Glutamatergic neuron (in vitro differentiated cells): ENCODE data around the gene RHCG. TPM values are rescaled to one million over a fixed set of nuclear protein-coding genes. Genes with fewer than 3 reads are reported as not detected.

ENCODE experiments used
- DNase-seq: peaks from one replicate; pipeline ENCODE4 v3.0.0; 2022
- H3K27ac Mint-ChIP-seq: one replicate; pipeline ENCODE4 v1.8.0; 2020; ENCODE audit warnings: mild to moderate bottlenecking, mixed read lengths, inconsistent platforms; ENCODE audit not compliant: unreplicated experiment
- H3K27me3 Mint-ChIP-seq: one replicate; pipeline ENCODE4 v1.8.0; 2020; ENCODE audit warnings: mild to moderate bottlenecking, moderate library complexity, mixed read lengths, inconsistent platforms; ENCODE audit not compliant: unreplicated experiment
- H3K36me3 Mint-ChIP-seq: one replicate; pipeline ENCODE4 v1.8.0; 2020; ENCODE audit warnings: mild to moderate bottlenecking, mixed read lengths, inconsistent platforms; ENCODE audit not compliant: unreplicated experiment
- H3K4me1 Mint-ChIP-seq: one replicate; pipeline ENCODE4 v1.8.0; 2020; ENCODE audit warnings: mild to moderate bottlenecking, low read depth, mixed read lengths, inconsistent platforms; ENCODE audit not compliant: unreplicated experiment
- H3K4me3 Mint-ChIP-seq: one replicate; pipeline ENCODE4 v1.8.0; 2020; ENCODE audit warnings: mild to moderate bottlenecking, mixed read lengths, inconsistent platforms; ENCODE audit not compliant: unreplicated experiment
- H3K9me3 Mint-ChIP-seq: one replicate; pipeline ENCODE4 v1.8.0; 2020; ENCODE audit warnings: mild to moderate bottlenecking, moderate library complexity, mixed read lengths, inconsistent platforms; ENCODE audit not compliant: unreplicated experiment
- CTCF ChIP-seq: fragments of 200-600 bp; sonication (generic); IDR thresholded peaks from one replicate; pipeline ENCODE4 v1.5.0; 2021; ENCODE audit not compliant: partially characterized antibody, unreplicated experiment
- total RNA-seq: library from RNA; stranded (reverse); fragmentation: NEBNext Ultra II Directional; extraction: Animal tissue kit (Norgen Biotek cat#: 25700); gene quantifications from one replicate; pipeline ENCODE4 v1.2.1, GENCODE V29; 2021; ENCODE audit not compliant: unreplicated experiment

The RHCG gene
- total RNA-seq, 1 donor from 2014 or later: not detected

GRCh38 chr15:89457086-89457485, 39.3 kb downstream of the RHCG start:
- no peak overlapping the region for H3K27ac Mint-ChIP-seq
- no peak for TF ChIP-seq CTCF
- DNase-seq: no peak
- H3K9me3 Mint-ChIP-seq: peaks cover 3% of the 10 kb centered on the region
- no peak overlapping the region for H3K4me3 Mint-ChIP-seq
- H3K4me1 Mint-ChIP-seq: peaks cover 4% of the 10 kb centered on the region
- H3K27me3 Mint-ChIP-seq: no peaks in the 10 kb centered on the region
- H3K36me3 Mint-ChIP-seq: no peaks in the 10 kb centered on the region

- H3K27me3 Mint-ChIP-seq: peaks cover 3% of the 10 kb centered on the region
- no peak for TF ChIP-seq CTCF
- H3K4me3 Mint-ChIP-seq: no peak overlapping the region
- DNase-seq: no peak
- peaks cover 4% of the 10 kb centered on the region for H3K9me3 Mint-ChIP-seq
- no peak overlapping the region for H3K27ac Mint-ChIP-seq
- H3K36me3 Mint-ChIP-seq: no peaks in the 10 kb centered on the region
- no peaks in the 10 kb centered on the region for H3K4me1 Mint-ChIP-seq
Observed at GRCh38 chr15:89455535-89455934, 40.8 kb downstream of the RHCG start.

- Mint-ChIP-seq H3K9me3 (peaks cover 4% of the 10 kb centered on the region), H3K27ac (no peak overlapping the region), H3K4me3 (no peak overlapping the region), H3K36me3 (no peaks in the 10 kb centered on the region), H3K27me3 (peaks cover 3% of the 10 kb centered on the region), H3K4me1 (no peaks in the 10 kb centered on the region)
- DNase-seq: no peak
- no peak for TF ChIP-seq CTCF
Observed at GRCh38 chr15:89452330-89452836, 44.0 kb downstream of the RHCG start.

- Mint-ChIP-seq H3K4me3 (no peak overlapping the region), H3K4me1 (no peaks in the 10 kb centered on the region), H3K36me3 (no peaks in the 10 kb centered on the region), H3K27me3 (peaks cover 5% of the 10 kb centered on the region), H3K9me3 (peaks cover 4% of the 10 kb centered on the region), H3K27ac (no peak overlapping the region)
- no peak for DNase-seq
- TF ChIP-seq CTCF: no peak
Observed at GRCh38 chr15:89451846-89452245, 44.5 kb downstream of the RHCG start.

GRCh38 chr15:89450076-89451006, 46.0 kb downstream of the RHCG start:
- Mint-ChIP-seq H3K9me3 (peaks cover 6% of the 10 kb centered on the region), H3K36me3 (no peaks in the 10 kb centered on the region), H3K27me3 (peaks cover 5% of the 10 kb centered on the region), H3K27ac (no peak overlapping the region), H3K4me3 (no peak overlapping the region), H3K4me1 (peaks cover 8% of the 10 kb centered on the region)
- no peak for TF ChIP-seq CTCF
- DNase-seq: no peak
